ENCODE results near the gene SMARCD1.

Gene SMARCD1

GRCh38 chr12:50072198-50072907, 12.8 kb upstream of the SMARCD1 start:
- Histone ChIP-seq H3K4me3 (ENCODE audit: low read depth, low read length) (no peak overlapping the region), H3K36me3 (peaks cover 25% of the 10 kb centered on the region), H3K4me1 (peaks cover 6% of the 10 kb centered on the region), H3K9me3 (no peaks in the 10 kb centered on the region), H3K27me3 (no peaks in the 10 kb centered on the region)
- TF ChIP-seq CTCF (IDR thresholded peaks at IDR 0.05; ENCODE audit: low read depth, low read length) = no peak
- DNase-seq = no peak

DNA sequence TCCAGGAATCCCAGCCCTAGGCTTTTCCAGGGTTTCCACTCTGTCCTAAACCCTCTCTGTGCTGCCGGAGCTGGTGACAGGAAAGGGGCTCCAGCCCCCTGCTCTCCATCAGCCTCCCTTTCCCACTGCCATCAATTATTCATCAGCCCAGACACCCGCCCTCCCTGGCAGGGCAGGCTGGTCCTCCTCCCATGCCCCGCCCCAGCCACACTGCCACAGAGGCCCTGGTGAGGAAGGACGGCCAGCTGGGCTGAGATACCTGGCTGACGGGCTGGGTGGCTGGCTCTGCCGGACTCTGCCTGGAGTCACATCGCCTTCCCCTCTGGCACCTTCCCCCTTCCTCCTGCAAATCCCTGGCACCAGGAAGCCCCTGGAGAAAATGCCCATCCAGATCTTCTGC, 11.9 kb upstream of the SMARCD1 start:
- DNase-seq = no peak
- peaks cover 6% of the 10 kb centered on the region for H3K4me1 ChIP-seq
- no peak for TF ChIP-seq CTCF (IDR thresholded peaks at IDR 0.05; ENCODE audit: low read depth, low read length)
- H3K4me3 ChIP-seq (ENCODE audit: low read depth, low read length) = no peak overlapping the region
- H3K36me3 ChIP-seq = peaks cover 21% of the 10 kb centered on the region
- H3K9me3 ChIP-seq = no peaks in the 10 kb centered on the region
- H3K27me3 ChIP-seq = no peaks in the 10 kb centered on the region

DNA sequence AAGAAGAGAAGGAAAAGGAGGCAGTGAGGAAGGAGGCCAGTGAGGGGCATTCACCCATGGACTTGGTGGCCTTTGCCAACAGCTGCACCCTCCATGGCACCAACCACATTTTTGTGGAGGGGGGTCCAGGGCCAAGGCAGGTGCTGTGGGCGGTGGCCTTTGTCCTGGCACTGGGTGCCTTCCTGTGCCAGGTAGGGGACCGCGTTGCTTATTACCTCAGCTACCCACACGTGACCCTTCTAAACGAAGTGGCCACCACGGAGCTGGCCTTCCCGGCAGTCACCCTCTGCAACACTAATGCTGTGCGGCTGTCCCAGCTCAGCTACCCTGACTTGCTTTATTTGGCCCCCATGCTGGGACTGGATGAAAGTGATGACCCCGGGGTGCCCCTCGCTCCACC, 11.4 kb upstream of the SMARCD1 start:
- no peak for TF ChIP-seq CTCF (IDR thresholded peaks at IDR 0.05; ENCODE audit: low read depth, low read length)
- Histone ChIP-seq H3K4me1 (peaks cover 6% of the 10 kb centered on the region), H3K36me3 (peaks cover 21% of the 10 kb centered on the region), H3K9me3 (no peaks in the 10 kb centered on the region), H3K4me3 (ENCODE audit: low read depth, low read length) (no peak overlapping the region), H3K27me3 (no peaks in the 10 kb centered on the region)
- DNase-seq = no peak

DNA sequence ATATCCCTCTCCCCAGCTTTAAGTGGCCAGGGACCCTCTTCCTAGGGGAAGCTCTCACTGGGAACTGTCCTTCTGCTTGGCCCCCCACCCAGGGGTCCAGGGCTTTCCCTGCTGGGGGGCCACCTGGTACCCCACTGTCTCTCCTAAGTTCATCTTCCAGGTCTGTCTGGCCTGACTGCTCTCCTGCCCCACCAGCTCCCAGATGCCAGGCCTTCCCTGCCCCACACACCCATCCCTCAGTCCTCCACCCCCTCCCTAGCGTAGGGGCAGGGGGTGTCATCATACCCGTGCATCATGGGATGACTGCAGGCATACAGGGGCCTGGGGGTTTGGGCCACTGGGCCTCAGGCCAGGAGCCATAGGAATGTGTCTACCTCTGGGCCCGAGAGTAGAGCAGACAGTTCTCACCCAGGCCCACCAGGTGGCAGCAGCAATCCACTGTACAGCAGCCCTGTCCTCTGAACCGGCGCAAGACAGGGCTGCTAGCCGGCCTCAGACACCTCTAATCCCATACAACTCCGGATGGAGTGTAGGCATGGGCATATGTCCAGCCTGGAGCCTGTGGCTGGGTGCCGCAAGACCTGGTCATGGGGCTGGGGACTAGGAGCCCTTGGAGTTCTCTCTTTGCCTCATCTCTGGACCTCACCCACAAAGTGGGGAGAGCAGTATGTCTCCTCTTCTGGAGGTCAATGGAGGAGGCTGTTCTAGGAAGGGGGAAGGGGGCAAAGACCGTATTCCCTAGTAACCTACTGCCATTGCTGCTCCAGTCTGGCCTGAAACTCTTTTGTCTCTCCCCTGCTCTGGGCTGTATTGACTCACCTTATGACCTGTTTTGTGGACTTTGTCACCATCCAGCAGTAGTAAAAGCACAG, 10.0 kb upstream of the SMARCD1 start:
- Histone ChIP-seq H3K4me3 (ENCODE audit: low read depth, low read length) (no peak overlapping the region), H3K4me1 (peaks cover 3% of the 10 kb centered on the region), H3K36me3 (peaks cover 21% of the 10 kb centered on the region), H3K27me3 (no peaks in the 10 kb centered on the region), H3K9me3 (no peaks in the 10 kb centered on the region)
- DNase-seq = peak; percentile 87
- peak; percentile 92 for TF ChIP-seq CTCF (IDR thresholded peaks at IDR 0.05; ENCODE audit: low read depth, low read length)

DNA sequence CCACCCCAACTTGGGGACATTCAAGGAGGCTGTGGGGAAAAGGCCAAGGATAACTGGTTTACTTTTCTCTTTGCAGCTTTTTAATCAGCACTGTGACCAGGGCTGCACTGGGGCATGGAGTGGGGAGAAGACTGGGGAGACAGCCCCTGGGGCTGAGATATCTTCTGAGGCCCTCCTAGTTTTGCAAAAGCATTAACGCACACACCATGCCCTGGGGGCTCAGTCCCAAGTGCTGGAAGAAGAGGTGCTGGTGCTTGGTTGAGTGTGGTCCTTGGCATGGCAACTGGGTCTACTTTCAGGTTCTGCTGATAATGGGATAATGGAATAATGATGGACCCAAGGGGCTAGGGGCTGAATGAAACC, 9.4 kb upstream of the SMARCD1 start:
- no peaks in the 10 kb centered on the region; the same call in 1 of the 2 replicates for H3K4me1 ChIP-seq
- H3K4me3 ChIP-seq (ENCODE audit: low read depth, low read length) = no peak overlapping the region
- no peak for TF ChIP-seq CTCF (IDR thresholded peaks at IDR 0.05; ENCODE audit: low read depth, low read length)
- H3K9me3 ChIP-seq = no peaks in the 10 kb centered on the region
- no peak for DNase-seq
- H3K27me3 ChIP-seq = no peaks in the 10 kb centered on the region
- H3K36me3 ChIP-seq = peaks cover 15% of the 10 kb centered on the region

DNA sequence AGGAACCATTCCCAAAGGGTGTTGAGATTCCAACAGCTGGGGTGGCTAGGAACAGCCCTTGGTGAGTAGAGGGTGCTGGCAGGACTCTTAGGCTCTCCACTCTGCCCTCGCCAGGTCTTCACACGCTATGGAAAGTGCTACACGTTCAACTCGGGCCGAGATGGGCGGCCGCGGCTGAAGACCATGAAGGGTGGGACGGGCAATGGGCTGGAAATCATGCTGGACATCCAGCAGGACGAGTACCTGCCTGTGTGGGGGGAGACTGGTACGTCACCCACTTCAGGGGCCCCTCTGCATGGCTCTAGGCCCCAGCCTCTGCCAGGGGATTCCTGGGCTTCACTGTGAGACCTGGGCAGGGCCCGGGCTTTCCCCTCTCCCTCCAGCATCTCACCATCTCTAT, 8.0 kb upstream of the SMARCD1 start:
- TF ChIP-seq CTCF (IDR thresholded peaks at IDR 0.05; ENCODE audit: low read depth, low read length) = no peak
- DNase-seq = no peak
- Histone ChIP-seq H3K27me3 (no peaks in the 10 kb centered on the region), H3K4me3 (ENCODE audit: low read depth, low read length) (no peak overlapping the region), H3K9me3 (no peaks in the 10 kb centered on the region), H3K36me3 (peaks cover 14% of the 10 kb centered on the region), H3K4me1 (no peaks in the 10 kb centered on the region)
